ENCODE results near the gene TMEM117. TPM values are rescaled to one million over a fixed set of nuclear protein-coding genes. Genes with fewer than 3 reads are reported as not detected.

The TMEM117 gene
- total RNA-seq, 1 donor from 2014 or later = 0.75 TPM

DNA sequence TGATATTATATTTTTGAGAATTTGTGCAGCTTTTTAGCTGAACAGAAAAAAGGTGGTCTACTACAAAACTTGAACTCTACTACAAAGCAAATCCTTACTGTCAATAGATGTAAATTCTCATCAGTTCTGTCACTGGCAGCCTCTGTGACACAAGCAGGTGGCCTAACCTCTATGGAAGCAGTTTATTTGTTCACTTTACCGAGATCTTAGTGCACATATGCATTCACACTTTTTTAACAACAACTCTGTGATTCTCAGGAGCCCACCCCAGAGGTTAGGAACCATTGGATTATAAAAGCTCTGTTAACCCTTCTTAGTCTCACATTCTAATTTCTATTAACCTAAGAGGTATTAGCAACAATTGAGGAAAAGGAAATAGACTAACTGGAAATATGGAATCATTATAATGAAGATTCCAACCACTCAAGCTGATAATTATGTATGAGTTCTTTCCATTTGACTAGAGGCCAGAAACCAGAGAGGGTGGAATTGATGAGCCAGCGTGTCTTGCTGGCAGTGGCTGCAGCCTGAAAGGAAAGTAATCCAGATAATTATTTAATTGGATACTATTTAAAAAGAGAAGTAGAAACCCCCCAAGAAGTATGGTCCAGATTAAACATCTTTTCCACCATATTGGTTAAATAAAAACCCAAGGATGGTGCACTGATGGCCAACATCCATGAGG, 451.1 kb downstream of the TMEM117 start:
- intact Hi-C loops (cut with micrococcal nuclease) = no loop called here

DNA sequence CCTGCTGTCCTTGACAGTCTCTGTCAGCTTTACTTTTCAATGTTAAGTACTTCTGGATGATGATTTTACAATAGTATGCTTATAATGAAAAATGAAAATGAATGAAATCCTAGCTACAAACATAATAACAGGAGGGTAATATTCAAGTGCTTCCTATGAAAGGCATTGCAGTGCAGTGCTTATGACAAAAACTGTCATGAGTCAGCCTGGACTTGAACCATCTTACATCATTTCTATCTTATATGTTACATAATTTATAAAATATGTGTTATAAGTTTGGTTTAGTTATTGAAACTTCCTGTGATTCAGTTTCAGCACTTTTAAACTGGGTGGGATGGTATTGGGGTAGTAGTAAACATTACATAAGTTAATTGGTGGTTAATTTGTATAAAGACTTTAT, 451.7 kb downstream of the TMEM117 start:
- intact Hi-C loops (cut with micrococcal nuclease) = no loop called here

DNA sequence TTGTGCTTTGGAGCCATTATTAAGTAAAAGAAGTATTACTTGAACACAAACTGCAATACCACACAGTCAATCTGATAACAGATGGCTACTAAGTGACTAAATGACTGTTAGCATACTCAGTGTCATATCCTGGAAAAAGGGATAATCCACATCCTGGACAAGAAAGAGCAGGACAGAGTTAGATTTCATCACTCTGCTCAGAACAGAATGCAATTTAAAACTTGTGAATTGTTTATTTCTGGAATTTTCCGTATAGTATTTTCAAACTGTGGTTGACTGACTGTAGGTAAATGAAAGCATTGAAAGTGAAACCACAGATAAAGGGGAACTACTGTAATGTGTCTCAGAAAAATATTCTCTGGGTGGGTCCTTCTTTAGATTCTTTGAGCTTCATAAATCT, 458.8 kb downstream of the TMEM117 start:
- intact Hi-C loops (cut with micrococcal nuclease) = no loop called here

DNA sequence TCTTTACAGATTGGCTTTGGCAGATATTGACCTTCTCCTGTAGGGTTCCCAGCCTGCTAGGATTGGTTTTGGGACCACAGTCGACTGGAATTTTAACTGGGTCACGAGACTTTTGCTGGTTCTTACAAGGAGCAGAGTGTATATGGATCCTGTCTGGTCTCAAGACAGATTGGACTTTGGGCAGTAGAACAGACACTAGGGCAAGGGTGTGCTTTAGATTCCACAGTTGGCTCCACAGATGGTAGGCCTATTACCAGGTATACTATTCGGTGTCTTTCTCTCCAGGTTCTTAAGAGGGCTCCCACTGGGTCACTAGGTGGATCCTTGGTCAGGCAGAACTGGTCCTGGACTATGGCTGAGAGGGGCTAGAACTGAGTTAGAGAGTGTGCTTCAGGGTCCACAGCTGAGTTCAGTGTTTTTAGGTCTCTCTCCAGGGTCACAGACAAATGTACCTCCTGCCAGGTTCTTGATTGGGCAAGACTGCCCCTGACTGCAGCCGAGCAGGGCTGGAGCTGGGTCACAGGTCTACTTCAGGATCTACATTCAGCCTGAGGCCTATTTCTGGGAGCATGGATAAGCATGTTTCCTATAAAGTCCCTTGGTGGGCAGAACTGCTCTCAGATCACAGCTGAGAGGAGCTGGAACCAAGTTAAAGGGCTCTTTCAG, 460.2 kb downstream of the TMEM117 start:
- intact Hi-C loops (cut with micrococcal nuclease) = no loop called here

DNA sequence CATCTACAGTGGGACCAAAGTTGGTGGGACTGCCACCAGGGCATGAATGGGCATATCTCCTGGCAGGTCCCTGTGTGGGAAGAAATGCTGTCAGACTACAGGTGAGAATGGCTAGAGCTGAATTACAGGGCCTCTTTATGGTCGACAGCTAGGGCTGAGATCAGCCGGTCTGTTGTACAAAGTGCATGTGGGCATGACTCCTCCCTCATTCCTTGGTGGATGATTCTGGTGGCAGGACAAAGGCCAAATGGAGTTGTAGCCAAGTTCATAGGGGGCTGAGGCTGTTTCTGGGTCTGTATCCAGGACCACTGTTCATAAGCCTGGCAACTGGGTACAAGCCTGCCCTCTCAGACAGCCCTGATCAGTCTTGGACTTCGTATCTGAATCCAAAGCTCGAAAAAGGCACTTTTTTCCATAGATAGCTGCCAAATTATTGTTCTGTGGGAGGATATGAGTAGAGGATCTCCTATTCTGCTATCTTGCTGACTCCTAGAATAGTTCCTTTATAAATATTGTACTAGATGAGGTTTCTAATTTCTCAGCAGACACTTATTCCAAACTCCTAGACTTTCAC, 460.8 kb downstream of the TMEM117 start:
- intact Hi-C loops (cut with micrococcal nuclease) = no loop called here

DNA sequence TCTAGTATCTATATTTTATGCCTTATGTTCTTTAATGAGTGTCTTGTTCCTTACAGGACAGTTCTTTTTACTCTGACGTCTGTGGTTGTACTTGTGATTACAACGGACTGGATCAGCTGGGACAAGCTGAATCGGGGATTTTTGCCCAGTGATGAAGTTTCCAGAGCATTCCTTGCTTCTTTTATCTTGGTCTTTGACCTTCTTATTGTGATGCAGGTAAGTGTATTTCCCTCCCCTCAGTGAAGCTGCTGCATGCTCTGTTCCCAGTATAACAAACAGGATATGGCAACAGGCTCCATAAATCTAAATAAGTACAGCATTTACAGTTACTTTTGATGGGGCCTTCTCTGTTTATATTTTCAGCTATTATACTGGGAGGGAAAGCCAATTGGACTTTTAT, 463.6 kb downstream of the TMEM117 start:
- intact Hi-C loops (cut with micrococcal nuclease) = no loop called here

DNA sequence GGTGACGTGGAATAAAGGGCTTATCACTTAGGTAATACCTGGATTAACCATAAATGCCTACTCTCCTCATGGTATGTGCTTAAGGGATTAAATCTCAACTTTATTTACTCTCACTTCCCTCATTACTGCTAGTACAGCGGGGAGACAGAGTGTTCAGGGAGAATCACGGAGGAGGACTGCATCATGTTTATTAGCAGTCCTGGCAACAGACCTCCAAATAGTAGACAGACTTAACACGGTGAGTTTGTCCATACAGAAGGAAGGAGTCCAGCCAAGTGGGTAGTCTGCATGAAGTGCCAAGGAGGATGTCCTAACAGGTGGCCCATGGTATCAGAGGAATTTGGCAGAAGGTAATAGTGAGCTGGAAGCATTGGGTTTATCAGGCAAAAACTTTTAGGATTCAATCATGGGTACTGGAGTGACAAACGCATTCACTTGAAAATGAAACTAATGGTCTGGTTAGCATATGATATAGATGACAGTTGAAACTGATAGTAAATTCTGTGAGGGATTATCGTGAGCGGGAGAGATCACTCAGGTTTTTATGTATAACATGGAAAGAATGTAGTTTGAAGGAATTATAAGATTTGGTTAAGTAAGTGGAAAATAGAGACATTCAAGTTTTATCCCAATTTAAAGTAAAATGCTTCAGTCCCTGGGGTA, 471.8 kb downstream of the TMEM117 start:
- intact Hi-C loops (cut with micrococcal nuclease) = no loop called here

DNA sequence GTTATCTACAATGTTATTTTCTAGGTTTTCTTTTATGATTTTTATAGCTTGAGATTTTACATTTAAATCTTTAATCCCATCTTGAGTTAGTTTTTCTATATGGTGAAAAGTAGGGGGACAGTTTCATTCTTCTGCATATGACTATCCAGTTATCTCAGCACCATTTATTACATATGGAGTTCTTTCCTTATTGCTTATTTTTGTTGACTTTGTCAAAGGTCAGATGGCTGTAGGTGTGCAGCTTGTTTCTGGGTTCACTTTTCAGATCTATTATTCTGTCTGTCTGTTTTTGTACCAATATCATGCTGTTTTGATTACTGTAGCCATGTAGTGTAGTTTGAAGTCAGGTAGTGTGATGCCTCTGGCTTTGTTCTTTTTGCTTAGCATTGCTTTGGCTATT, 477.3 kb downstream of the TMEM117 start:
- intact Hi-C loops (cut with micrococcal nuclease) = no loop called here

DNA sequence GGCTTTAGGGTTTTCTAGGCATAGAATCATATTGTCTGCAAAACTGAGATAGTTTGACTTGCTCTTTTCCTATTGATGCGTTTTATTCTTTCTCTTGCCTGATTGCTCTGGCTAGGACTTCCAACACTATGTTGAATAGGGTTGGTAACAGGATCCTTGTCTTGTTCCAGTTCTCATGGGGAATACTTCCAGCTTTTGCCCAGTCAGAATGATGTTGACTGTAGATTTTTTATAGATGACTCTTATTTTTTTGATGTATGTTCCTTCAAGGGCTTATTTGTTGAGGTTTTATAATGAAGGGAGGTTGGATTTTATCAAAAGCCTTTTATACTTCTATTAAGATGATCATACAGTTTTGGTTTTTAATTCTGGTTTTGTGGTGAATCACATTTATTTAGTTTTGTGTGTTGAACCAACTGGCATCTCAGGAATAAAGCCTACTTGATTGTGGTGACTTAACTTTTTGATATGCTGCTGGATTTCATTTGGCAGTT, 478.2 kb downstream of the TMEM117 start:
- intact Hi-C loops (cut with micrococcal nuclease) = no loop called here

DNA sequence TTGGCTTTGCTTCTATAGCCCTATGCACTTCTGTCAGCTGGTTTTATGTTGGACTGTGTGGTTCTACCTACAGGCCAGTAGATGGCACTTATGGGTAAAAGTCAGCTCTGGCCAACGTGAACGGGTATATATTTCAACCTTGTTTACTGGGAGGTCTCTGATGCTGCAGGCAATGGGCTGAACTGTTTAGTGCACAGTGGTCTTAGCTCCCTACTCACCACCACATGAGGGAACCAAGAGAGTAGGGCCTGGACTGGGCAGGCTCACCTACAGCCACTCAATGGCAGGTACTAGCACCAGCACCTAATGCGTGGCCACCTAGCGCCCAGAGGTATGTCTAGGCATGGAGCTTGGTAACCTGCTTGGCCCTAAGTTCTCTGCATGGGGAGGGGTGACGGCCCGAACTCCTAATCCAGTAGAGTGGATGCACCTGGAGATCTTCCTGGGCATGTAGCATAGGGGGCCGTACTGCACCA, 481.8 kb downstream of the TMEM117 start:
- intact Hi-C loops (cut with micrococcal nuclease) = loop anchor here (1.0 kb wide), 1 partner anchor 614 kb away; no protein-coding TSS in a partner anchor

DNA sequence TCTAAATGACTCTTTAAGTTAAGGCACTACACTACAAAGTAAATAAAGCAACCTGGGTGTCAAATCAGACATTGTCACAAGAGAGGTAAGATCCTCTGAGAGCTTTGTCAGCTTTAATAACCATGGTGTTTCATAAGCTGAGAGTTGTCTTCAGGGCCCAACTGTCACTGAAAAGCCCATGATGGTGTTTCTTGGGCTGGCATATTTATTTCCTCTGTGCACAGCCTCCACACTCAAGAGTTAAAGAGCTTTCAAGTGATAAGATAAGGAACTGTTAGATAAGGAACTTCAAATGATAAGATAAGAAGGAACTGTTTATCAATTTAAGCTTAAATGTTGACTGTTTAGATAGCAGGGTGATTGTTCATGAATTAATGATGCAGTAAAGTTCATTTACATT, 495.4 kb downstream of the TMEM117 start:
- intact Hi-C loops (cut with micrococcal nuclease) = no loop called here

DNA sequence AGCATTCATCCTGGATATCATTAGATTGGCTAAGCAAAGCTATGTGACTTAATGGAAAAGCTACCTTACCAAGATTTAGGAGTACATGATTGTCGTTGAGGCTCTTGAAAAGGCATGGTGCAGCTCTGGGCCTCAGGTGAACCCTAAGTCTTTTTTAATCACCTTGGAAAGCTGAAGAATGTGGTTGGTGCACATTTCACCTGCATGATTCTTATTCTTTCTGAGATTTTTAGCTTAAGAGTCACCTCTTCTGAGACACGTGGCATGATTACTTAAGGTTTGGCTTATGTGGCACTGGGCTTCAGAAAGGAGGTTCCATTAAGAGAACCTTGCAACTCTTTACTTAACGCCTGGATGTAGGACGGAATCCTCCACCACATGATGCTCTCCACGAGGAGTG, 498.5 kb downstream of the TMEM117 start:
- intact Hi-C loops (cut with micrococcal nuclease) = no loop called here

DNA sequence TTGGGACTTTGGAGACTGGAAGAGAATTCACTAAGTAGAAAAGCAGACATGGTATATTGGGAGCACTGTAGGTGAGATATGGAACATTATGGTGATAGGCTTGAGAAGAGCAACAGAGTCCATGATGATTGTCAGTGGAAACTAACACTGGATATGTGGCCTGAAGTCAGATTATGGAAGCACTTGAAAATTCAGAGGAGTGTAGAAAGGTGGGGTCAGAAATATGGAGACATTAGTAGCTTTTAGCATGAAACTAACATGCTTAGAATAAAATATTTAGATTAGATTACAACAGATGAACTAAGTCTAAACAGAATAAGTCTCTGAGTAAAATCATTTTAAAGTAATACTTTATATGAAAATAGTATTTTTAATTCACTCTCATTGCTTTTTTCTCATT, 499.1 kb downstream of the TMEM117 start:
- intact Hi-C loops (cut with micrococcal nuclease) = no loop called here

DNA sequence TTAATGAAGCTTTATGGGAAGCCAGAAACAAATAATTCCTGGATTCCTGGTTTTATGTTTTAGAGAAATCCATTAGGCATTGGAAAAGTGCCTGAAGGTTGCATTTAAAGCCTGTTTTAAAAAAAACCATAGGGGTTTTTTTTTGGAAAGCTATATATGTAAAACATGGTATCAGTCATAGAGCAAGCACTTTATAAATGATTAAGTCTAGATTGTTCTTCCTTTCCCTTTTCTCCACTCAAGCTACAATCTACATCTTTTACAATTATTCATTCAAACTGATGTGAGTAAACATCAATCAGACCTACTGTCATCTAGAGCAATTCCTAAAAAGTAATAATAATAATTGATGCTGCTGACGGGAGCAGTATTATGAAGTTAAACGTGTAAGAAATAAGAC, 500.7 kb downstream of the TMEM117 start:
- intact Hi-C loops (cut with micrococcal nuclease) = no loop called here

DNA sequence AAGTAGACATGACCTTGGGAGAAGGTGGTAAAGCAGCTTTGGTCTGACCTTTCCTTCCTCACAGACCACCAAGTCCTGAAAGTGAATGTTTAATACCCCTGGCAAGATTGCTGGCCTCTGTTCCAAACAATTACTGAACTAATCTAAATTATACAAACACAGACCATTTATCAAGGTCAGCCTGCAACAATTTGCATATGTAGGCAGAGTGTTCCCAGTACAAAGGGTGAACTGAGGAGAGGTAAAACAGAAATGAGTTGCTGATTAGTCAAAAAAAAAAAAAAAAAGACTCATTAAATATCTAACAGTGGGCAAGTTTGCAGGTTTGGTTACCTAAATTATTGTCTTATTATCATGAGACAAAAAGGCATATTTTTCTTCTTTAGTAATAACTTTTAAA, 506.5 kb downstream of the TMEM117 start:
- intact Hi-C loops (cut with micrococcal nuclease) = no loop called here

DNA sequence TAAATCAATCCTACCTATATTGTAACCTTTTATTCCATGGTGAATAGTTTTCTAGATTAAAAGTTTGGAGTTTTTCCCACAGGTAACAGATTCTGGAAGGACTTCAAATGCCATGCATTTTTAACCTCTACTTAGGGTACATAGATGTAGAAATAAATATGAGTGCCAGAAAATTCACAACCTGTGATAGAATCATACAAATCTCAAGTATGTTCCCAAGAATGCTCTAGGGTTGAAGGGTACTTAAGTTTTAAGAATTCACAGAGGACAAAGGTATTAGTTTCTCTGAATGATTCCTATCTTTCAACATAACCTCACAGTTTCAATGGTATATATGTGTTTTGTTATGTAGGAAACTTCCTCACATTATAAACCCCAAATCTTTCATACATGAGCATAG, 511.3 kb downstream of the TMEM117 start:
- intact Hi-C loops (cut with micrococcal nuclease) = no loop called here

DNA sequence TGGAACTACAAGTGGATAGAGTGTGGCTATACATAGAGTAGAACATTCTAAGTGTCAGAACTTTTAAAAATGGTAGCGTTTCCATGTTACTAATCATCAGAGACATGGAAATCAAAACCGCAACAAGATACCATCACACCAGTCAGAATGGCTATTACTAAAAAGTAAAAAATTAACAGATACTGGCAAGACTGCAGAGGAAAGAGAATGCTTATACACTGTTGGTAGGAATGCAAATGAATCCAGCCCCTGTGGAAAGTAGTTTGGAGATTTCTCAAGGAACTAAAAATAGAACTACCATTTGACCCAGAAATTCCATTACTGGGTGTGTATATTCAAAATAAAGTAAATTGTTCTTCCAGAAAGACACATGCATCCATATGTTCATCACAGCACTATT, 521.6 kb downstream of the TMEM117 start:
- intact Hi-C loops (cut with micrococcal nuclease) = no loop called here

DNA sequence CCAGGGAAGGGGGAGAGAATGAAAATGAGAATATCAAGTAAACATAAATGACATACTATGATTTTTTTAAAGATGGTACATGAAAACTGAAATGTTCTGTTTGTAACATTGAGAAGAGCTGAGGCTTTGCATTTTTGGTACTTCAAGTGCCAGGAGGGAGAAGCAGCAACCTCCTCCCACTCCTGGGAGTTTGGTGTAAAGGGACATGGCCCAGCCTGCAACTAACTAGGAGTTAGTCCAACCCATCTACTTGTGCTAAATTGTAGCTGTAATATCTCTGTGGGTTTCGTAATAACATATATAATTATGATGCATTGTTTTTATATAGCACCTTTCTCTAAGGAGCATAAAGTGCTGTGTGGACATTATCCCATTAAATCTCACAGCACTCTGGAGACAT, 522.8 kb downstream of the TMEM117 start:
- intact Hi-C loops (cut with micrococcal nuclease) = no loop called here

DNA sequence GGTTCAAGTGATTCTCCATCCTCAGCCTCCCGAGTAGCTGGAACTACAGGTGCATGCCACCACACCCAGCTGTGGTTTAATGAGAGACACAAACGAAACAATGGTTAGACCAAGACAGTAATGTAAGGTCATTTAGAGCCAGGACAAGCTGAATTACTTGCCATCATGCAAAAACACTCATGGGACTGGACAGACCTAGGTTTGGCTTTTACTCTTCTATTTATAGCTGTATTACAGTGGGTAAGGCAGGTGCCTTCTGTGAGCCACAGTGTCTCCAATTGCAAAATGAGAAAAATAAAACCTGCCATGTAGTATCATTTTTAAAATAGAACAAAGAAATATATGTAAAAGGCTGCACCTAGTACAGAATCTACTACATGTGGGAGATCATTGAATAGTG, 527.1 kb downstream of the TMEM117 start:
- intact Hi-C loops (cut with micrococcal nuclease) = no loop called here

DNA sequence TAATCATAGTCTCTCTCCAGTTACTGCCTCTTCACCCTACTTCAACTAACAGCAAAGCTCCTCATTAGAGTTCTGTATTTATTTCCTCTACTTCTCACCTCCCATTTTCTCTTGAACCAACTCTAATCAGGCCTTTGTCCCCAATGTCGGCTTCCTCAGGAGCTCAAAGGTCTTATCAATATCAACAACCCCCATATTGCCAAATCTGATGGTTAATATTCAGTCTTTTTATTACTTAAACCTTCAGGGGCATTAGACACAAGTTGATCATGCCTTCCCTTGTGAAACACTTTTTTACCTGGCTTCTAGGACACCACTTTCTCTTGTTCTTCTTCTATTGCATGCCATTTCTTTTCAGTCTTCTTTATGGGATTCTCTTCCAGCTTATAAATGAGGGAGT, 531.3 kb downstream of the TMEM117 start:
- intact Hi-C loops (cut with micrococcal nuclease) = no loop called here

DNA sequence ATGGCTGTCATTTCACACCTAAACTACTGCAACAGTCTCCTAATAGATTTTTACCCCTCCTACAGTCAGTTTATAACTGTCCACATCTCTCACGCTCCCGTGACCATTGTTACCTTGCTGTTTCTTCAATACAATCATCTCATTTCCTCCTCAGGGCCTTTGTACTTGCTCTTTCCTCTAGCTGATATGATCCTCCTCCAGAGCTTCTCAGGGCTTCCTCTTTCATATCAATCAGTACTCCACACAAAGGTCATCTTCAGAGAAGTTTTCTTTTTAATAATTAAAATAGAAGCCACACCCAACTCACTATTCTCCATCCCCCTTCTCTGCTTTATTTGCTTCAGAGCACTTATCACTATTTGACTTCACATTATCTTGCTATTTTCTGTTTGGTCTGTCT, 532.0 kb downstream of the TMEM117 start:
- intact Hi-C loops (cut with micrococcal nuclease) = no loop called here

DNA sequence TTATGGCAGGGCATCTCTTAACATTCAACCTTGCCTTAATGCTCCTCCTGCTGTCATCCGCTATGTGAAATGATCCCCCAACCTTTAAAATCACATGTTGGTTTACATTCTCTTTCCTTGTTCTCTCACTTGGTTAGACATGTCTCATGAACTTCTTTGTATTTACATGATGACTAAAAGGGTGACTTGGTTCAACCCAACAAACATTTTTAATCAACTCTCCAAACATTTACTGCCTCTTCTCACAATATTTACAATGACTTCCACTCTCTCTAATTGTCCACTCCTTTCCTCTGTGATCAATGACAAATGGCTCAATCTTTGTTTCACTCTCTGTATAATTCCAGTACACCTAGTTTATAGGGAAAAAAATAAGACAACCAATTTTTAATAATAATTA, 534.1 kb downstream of the TMEM117 start:
- intact Hi-C loops (cut with micrococcal nuclease) = no loop called here

Data from T-helper 2 cell treated with Interferon-gamma antibody and Interleukin-4, amounts not matched to agents 100 ng/mL and 5 ng/mL, for 36 hours (primary cell).